HCT116 (cell line): ENCODE measurements around the gene KLK12. TPM values are rescaled to one million over a fixed set of nuclear protein-coding genes. Genes with fewer than 3 reads are reported as not detected.

Experiments
- ATAC-seq: fragments of 200-7000 bp; cut with Tn5 transposase; 2 replicates; pipeline ENCODE4 v1.9.1; 2020; ENCODE audit warnings: mild to moderate bottlenecking, moderate library complexity
- BruUV-seq: library from RNA; stranded (reverse); fragments of 400-500 nt; replicated peaks from 2 replicates; lab custom pipeline; 2021; lab: Mats Ljungman, UMichigan
- CTCF ChIA-PET: fragments of 300-600 bp; sonication (Branson Sonifier 250); formaldehyde crosslinking; loops from one replicate; lab custom pipeline; 2021; ENCODE audit warnings: antibody characterized with exemption; lab: Charles Lee
- POLR2A ChIA-PET: fragments of 300-600, 350-600 bp; sonication (Branson Sonifier 250); formaldehyde crosslinking; loops from one replicate; lab custom pipeline; 2021; ENCODE audit warnings: antibody characterized with exemption; lab: Charles Lee
- RAD21 ChIA-PET, 2 experiments: fragments of 300-600 bp; sonication (Branson Sonifier 250); formaldehyde crosslinking; loops; one replicate each; lab custom pipeline; 2023; ENCODE audit warnings: low total read pairs in 2 of 2; ENCODE audit not compliant: uncharacterized antibody in 2 of 2, unreplicated experiment in 2 of 2, low non-redundant PET in 1 of 2; lab: Charles Lee
- DNase-seq: peaks from one replicate; pipeline ENCODE4 v3.0.0-alpha.2; 2010; ENCODE audit warnings: low read depth, low spot score
- H2AFZ ChIP-seq: fragments of 200-600 bp; shearing (Covaris generic), sonication (generic); 2 replicates; pipeline ENCODE4 v1.6.1; 2017; ENCODE audit warnings: low read depth, mixed run types, mixed read lengths, antibody characterized with exemption, low read length; ENCODE audit not compliant: poor library complexity, severe bottlenecking
- H3K27ac ChIP-seq: 2 replicates; pipeline ENCODE4 v1.5.1; 2012; ENCODE audit warnings: low read depth, low read length
- H3K27me3 ChIP-seq: fragments of 200-600 bp; sonication (generic); 2 replicates; pipeline ENCODE4 v1.6.1; 2016; ENCODE audit warnings: mixed run types, low read length, mixed read lengths; ENCODE audit not compliant: insufficient read depth
- H3K36me3 ChIP-seq, 2 experiments: fragments of 200-500 bp in 1 of 2; fragments of 200-600 bp in 1 of 2; sonication (Bioruptor generic) in 1 of 2; sonication (generic) in 1 of 2; 2 replicates each; pipeline versions ENCODE4 v1.5.1 to v1.6.1; 2014 to 2016; ENCODE audit warnings: low read length in 2 of 2, inconsistent platforms in 1 of 2, mixed read lengths in 1 of 2, mixed run types in 1 of 2; ENCODE audit not compliant: insufficient read depth in 2 of 2, control insufficient read depth in 1 of 2
- H3K4me1 ChIP-seq, 2 experiments: fragments of 200-600 bp in 1 of 2; sonication (generic) in 1 of 2; 2 replicates each; pipeline versions ENCODE4 v1.5.1 to v1.6.1; 2012 to 2017; ENCODE audit warnings: low read length in 2 of 2, inconsistent platforms in 1 of 2, mild to moderate bottlenecking in 1 of 2, mixed read lengths in 1 of 2, mixed run types in 1 of 2, moderate library complexity in 1 of 2; ENCODE audit not compliant: insufficient read depth in 2 of 2, control insufficient read depth in 1 of 2
- H3K4me2 ChIP-seq: fragments of 200-600 bp; sonication (generic); 2 replicates; pipeline ENCODE4 v1.6.1; 2017; ENCODE audit warnings: mixed run types, low read length, mixed read lengths
- H3K4me3 ChIP-seq, 2 experiments: fragments of 200-600 bp in 1 of 2; sonication (generic) in 1 of 2; replicated peaks in 1 of 2; 2 replicates each; pipeline ENCODE4 v1.5.1; 2011 to 2016; ENCODE audit warnings: low read length in 2 of 2, control low read depth in 1 of 2, low read depth in 1 of 2, mild to moderate bottlenecking in 1 of 2, mixed read lengths in 1 of 2, mixed run types in 1 of 2
- H3K79me2 ChIP-seq: fragments of 200-600 bp; sonication (generic); 2 replicates; pipeline ENCODE4 v1.6.1; 2017; ENCODE audit warnings: mild to moderate bottlenecking, mixed run types, low read length, moderate library complexity, mixed read lengths; ENCODE audit not compliant: insufficient read depth
- H3K9ac ChIP-seq: fragments of 200-600 bp; sonication (generic); 2 replicates; pipeline ENCODE4 v1.6.1; 2016; ENCODE audit warnings: low read length, mixed read lengths
- H3K9me2 ChIP-seq: fragments of 200-600 bp; sonication (generic), shearing (Covaris generic); 2 replicates; pipeline ENCODE4 v1.6.1; 2017; ENCODE audit warnings: mixed run types, mild to moderate bottlenecking, moderate library complexity; ENCODE audit not compliant: insufficient read depth
- H3K9me3 ChIP-seq, 2 experiments: fragments of 200-500 bp in 1 of 2; fragments of 200-600 bp in 1 of 2; sonication (Bioruptor generic) in 1 of 2; sonication (generic) in 1 of 2; 2 replicates each; pipeline ENCODE4 v1.6.1; 2014 to 2017; ENCODE audit warnings: low read length in 2 of 2, mixed read lengths in 2 of 2, inconsistent platforms in 1 of 2, low read depth in 1 of 2, mild to moderate bottlenecking in 1 of 2, mixed run types in 1 of 2, moderate library complexity in 1 of 2; ENCODE audit not compliant: control insufficient read depth in 1 of 2, insufficient read depth in 1 of 2
- H4K20me1 ChIP-seq: fragments of 200-600 bp; sonication (generic), shearing (Covaris generic); 2 replicates; pipeline ENCODE4 v1.6.1; 2017; ENCODE audit warnings: mixed run types, mild to moderate bottlenecking, moderate library complexity; ENCODE audit not compliant: insufficient read depth
- ATF3 ChIP-seq: IDR thresholded peaks from 2 replicates; pipeline ENCODE4 v1.6.1; 2012
- CBX3 ChIP-seq: IDR thresholded peaks from 2 replicates; pipeline ENCODE4 v1.6.1; 2012; ENCODE audit warnings: low read depth
- CEBPB ChIP-seq: IDR thresholded peaks from 2 replicates; pipeline ENCODE4 v1.6.1; 2012; ENCODE audit warnings: low read depth
- CTCF ChIP-seq, 3 experiments: fragments of 200-600 bp in 1 of 3; sonication (generic) in 1 of 3; IDR thresholded peaks in 2 of 3; conservative IDR thresholded peaks in 1 of 3; 2 replicates each; pipeline ENCODE4 v1.5.1; 2012 to 2017; ENCODE audit warnings: low read depth in 2 of 3, low read length in 2 of 3, antibody characterized with exemption in 1 of 3, borderline replicate concordance in 1 of 3, control low read depth in 1 of 3, mild to moderate bottlenecking in 1 of 3, mixed read lengths in 1 of 3, mixed run types in 1 of 3, moderate library complexity in 1 of 3; ENCODE audit not compliant: insufficient read depth in 1 of 3
- EGR1 ChIP-seq: IDR thresholded peaks from 2 replicates; pipeline ENCODE4 v1.6.1; 2012; ENCODE audit warnings: low read depth
- ELF1 ChIP-seq: IDR thresholded peaks from 2 replicates; pipeline ENCODE4 v1.6.1; 2012; ENCODE audit warnings: low read depth, borderline replicate concordance
- EZH2 ChIP-seq: fragments of 200-600 bp; sonication (generic); IDR thresholded peaks from 2 replicates; pipeline ENCODE4 v1.6.1; 2017; ENCODE audit warnings: antibody characterized with exemption, mixed run types
- EZH2phosphoT487 ChIP-seq: fragments of 200-600 bp; IDR thresholded peaks from 2 replicates; pipeline ENCODE4 v1.6.1; 2018; ENCODE audit warnings: antibody characterized with exemption, borderline replicate concordance
- FOSL1 ChIP-seq: IDR thresholded peaks from 2 replicates; pipeline ENCODE4 v1.6.1; 2012; ENCODE audit warnings: low read depth
- MAX ChIP-seq: IDR thresholded peaks from 2 replicates; pipeline ENCODE4 v1.6.1; 2012
- POLR2A ChIP-seq: IDR thresholded peaks from 2 replicates; pipeline ENCODE4 v1.7.0; 2011; ENCODE audit warnings: borderline replicate concordance; ENCODE audit not compliant: insufficient read depth, insufficient read length; ENCODE audit errors: extremely low read depth
- POLR2AphosphoS5 ChIP-seq: IDR thresholded peaks from 2 replicates; pipeline ENCODE4 v1.6.1; 2011; ENCODE audit warnings: mild to moderate bottlenecking, low read depth, low read length, moderate library complexity
- RAD21 ChIP-seq: IDR thresholded peaks from 2 replicates; pipeline ENCODE4 v1.6.1; 2012; ENCODE audit warnings: low read depth, mild to moderate bottlenecking
- SIN3A ChIP-seq: IDR thresholded peaks from 2 replicates; pipeline ENCODE4 v1.6.1; 2012; ENCODE audit warnings: low read depth
- SP1 ChIP-seq: IDR thresholded peaks from 2 replicates; pipeline ENCODE4 v1.6.1; 2012; ENCODE audit warnings: low read depth
- SRF ChIP-seq: IDR thresholded peaks from 2 replicates; pipeline ENCODE4 v1.6.1; 2012; ENCODE audit warnings: low read depth
- TCF7L2 ChIP-seq: IDR thresholded peaks from 2 replicates; pipeline ENCODE4 v1.7.0; 2011; ENCODE audit warnings: borderline replicate concordance, inconsistent platforms; ENCODE audit not compliant: insufficient read depth, insufficient read length; ENCODE audit errors: extremely low read depth
- YY1 ChIP-seq: IDR thresholded peaks from 2 replicates; pipeline ENCODE4 v1.6.1; 2011; ENCODE audit warnings: low read length, low read depth, moderate library complexity, mild to moderate bottlenecking; ENCODE audit not compliant: insufficient replicate concordance; ENCODE audit errors: extremely low read depth
- ZNF274 ChIP-seq: fragments of 200-500 bp; sonication (Bioruptor generic); IDR thresholded peaks from 2 replicates; pipeline ENCODE4 v1.6.1; 2014; ENCODE audit warnings: mild to moderate bottlenecking, low read depth, low read length, inconsistent platforms
- intact Hi-C: fragments of 100-400 bp; cut with micrococcal nuclease; formaldehyde crosslinking; loops from 2 replicates; pipeline ENCODE4 v1.10.0; 2022
- total RNA-seq: library from RNA; stranded (reverse); gene quantifications from one replicate; pipeline ENCODE4 v1.2.1, GENCODE V29; 2021; ENCODE audit not compliant: unreplicated experiment
- TF ChIP-seq, protein P1 (sequence below): IDR thresholded peaks from 2 replicates; pipeline ENCODE4 v1.6.1; 2011; ENCODE audit warnings: mild to moderate bottlenecking, low read length, moderate library complexity; ENCODE audit not compliant: insufficient replicate concordance; ENCODE audit errors: extremely low read depth

The KLK12 gene
- total RNA-seq, 1 experiment from 2014 or later, result not detected

GRCh38 chr19:51078731-51079130 lies 43.9 kb upstream of the KLK12 start:
- Histone ChIP-seq H3K36me3 (no peaks in the 10 kb centered on the region), H3K4me2 (no peak overlapping the region), H3K9ac (no peak overlapping the region), H3K4me1 (no peaks in the 10 kb centered on the region), H4K20me1 (no peaks in the 10 kb centered on the region), H2AFZ (no peak overlapping the region), H3K9me2 (no peaks in the 10 kb centered on the region), H3K27ac (no peak overlapping the region), H3K79me2 (no peaks in the 10 kb centered on the region), H3K27me3 (no peaks in the 10 kb centered on the region), H3K4me3 (no peak overlapping the region), H3K9me3 (no peaks in the 10 kb centered on the region)
- TF ChIP-seq EZH2 (no peak), SIN3A (no peak), ATF3 (no peak), CBX3 (no peak), EZH2phosphoT487 (no peak), CEBPB (no peak), ELF1 (no peak), CTCF (IDR thresholded peaks at IDR 0.05 in 2 of 3, conservative IDR thresholded peaks at IDR 0.05 in 1 of 3; ENCODE audit: borderline replicate concordance in 1 of 3, insufficient read depth in 1 of 3, low read depth in 2 of 3, low read length in 2 of 3) (no peak), YY1 (no peak), MAX (no peak), ZNF274 (no peak), SP1 (no peak), SRF (no peak), POLR2A (no peak), RAD21 (no peak), EGR1 (no peak), POLR2AphosphoS5 (no peak), FOSL1 (no peak), TCF7L2 (no peak)
- TF ChIP-seq, protein P1, sequence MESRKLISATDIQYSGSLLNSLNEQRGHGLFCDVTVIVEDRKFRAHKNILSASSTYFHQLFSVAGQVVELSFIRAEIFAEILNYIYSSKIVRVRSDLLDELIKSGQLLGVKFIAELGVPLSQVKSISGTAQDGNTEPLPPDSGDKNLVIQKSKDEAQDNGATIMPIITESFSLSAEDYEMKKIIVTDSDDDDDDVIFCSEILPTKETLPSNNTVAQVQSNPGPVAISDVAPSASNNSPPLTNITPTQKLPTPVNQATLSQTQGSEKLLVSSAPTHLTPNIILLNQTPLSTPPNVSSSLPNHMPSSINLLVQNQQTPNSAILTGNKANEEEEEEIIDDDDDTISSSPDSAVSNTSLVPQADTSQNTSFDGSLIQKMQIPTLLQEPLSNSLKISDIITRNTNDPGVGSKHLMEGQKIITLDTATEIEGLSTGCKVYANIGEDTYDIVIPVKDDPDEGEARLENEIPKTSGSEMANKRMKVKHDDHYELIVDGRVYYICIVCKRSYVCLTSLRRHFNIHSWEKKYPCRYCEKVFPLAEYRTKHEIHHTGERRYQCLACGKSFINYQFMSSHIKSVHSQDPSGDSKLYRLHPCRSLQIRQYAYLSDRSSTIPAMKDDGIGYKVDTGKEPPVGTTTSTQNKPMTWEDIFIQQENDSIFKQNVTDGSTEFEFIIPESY, result no peak
- no peak for DNase-seq
- CTCF ChIA-PET, result no interaction called here
- no TSS peak for BruUV-seq
- POLR2A ChIA-PET, result no interaction called here
- no peak for ATAC-seq
- intact Hi-C loops, result no loop called here
- RAD21 ChIA-PET, result no interaction called here
